Adipocyte (in vitro differentiated cells): ENCODE results near the gene PEDS1.
"Not testable (repeated sequence)": the region's sequence is repeated elsewhere in the genome, so short reads cannot be mapped to it uniquely, and the experiment has no call there.

Source experiments
- DNase-seq: peaks from one replicate; pipeline ENCODE4 v3.0.0-alpha.2; 2015; ENCODE audit warnings: low read depth
- H3K27me3 ChIP-seq: replicated peaks from 2 replicates; pipeline ENCODE4 v1.7.0; 2013; ENCODE audit warnings: mild to moderate bottlenecking, low read length, moderate library complexity; ENCODE audit not compliant: control insufficient read depth, insufficient read depth
- H3K36me3 ChIP-seq: 2 replicates; pipeline ENCODE4 v1.7.0; 2013; ENCODE audit warnings: low read length, mild to moderate bottlenecking, moderate library complexity; ENCODE audit not compliant: control insufficient read depth, insufficient read depth, severe bottlenecking
- H3K4me1 ChIP-seq: 2 replicates; pipeline ENCODE4 v1.7.0; 2013; ENCODE audit warnings: mild to moderate bottlenecking, low read length, moderate library complexity; ENCODE audit not compliant: control insufficient read depth, insufficient read depth
- H3K4me3 ChIP-seq: 2 replicates; pipeline ENCODE4 v1.7.0; 2013; ENCODE audit warnings: mild to moderate bottlenecking, low read length, moderate library complexity
- H3K9ac ChIP-seq: 2 replicates; pipeline ENCODE4 v1.7.0; 2013; ENCODE audit warnings: mild to moderate bottlenecking, low read length, moderate library complexity
- H3K9me3 ChIP-seq: 2 replicates; pipeline ENCODE4 v1.7.0; 2013; ENCODE audit warnings: mild to moderate bottlenecking, low read length, moderate library complexity; ENCODE audit not compliant: control insufficient read depth

The PEDS1 gene

DNA sequence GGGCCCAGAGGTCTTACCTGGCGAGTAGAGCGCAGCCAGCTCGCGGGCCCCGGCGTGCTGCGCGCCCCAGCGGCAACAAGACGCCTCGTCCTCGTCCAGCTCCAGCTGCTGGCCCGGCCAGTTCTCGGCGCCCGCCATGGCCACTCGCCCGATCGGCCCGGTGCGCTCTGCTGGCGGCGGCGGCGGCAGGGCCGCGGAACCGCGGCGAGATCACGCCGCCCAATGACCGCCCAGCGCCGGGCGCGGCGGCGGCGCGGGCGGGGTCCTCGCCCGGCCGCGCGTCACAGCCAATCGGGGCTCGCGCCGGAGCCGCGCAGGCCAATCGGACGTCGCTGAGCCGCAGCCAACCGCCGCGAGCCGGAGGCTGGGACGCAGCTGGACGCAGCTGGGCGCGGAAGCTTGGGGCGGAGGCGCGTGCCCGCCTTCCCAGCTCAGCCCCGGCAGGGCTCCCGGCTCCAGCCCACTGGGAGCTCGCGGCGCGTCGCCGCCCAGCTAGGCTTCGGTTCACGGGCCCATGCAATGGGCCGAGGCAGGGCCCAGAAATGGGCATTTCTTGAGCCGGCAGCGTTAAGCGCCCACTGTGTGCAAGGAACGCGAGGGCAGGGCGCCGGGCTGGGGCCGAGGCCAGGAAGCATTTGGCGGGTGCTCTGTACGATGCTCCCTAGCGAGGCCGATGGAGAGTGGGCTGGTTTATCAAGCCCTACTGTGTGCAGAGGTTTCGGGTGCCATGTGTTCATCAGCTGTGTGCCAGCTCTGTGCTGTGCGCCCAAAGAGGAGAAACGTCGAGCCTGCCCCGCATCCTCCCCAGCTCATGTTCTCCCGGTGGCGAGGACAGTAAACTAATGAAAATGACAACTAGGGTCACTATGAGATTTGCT is at the start of gene PEDS1:
Gene PEDS1, minus strand, starts transcription at position 224 of the 878 bp plus-strand sequence. Its CDS starts 86 bp downstream, at position 138.
- Histone ChIP-seq H3K27me3 (no peaks in the 10 kb centered on the region), H3K4me1 (peaks cover 41% of the 10 kb centered on the region), H3K9me3 (no peaks in the 10 kb centered on the region), H3K9ac (peak within 1 kb of the TSS; percentile 99), H3K36me3 (peaks cover 10% of the 10 kb centered on the region), H3K4me3 (peak within 1 kb of the TSS; percentile 93)
- peak; percentile 97 for DNase-seq

DNA sequence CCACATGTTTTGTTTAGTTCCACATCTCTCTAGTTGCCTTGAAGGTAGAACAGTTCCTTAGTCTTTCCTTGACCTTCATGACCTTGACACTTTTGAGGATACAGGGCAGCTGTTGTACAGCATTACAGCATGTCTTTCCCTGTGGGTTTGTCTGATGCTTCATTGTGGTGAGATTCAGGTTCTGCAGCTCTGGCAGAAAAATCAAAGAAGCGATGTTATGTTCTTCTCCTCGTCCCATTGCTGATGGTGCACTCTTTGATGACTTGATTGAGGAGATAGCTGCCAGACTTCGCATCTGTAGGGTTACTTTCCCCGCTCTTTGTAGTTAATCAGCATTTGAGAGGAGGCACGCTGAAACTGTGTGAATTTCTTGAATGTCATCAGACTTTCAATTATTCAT is 49.2 kb upstream of the PEDS1 start:
- Histone ChIP-seq H3K9me3 (peaks cover 14% of the 10 kb centered on the region), H3K36me3 (no peaks in the 10 kb centered on the region), H3K27me3 (no peaks in the 10 kb centered on the region), H3K9ac (no peak overlapping the region), H3K4me1 (peaks cover 12% of the 10 kb centered on the region), H3K4me3 (no peak overlapping the region)
- DNase-seq: no peak

DNA sequence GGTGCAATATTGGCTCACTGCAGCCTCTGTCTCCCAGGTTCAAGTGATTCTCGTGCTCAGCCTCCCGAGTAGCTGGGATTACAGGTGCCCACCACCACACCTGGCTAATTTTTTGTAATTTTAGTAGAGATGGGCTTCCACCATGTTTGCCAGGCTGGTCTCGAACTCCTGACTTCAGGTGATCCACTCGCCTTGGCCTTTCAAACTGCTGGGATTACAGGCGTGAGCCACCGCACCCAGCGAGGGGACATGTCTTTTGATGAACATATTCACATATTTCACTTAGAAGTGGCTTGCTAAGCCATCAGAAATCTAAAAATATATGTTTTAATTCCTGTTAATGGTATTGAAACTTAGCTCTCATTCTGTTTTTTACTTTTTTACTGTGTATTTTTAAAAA is 48.2 kb upstream of the PEDS1 start:
- H3K9me3 ChIP-seq: peaks cover 14% of the 10 kb centered on the region
- H3K36me3 ChIP-seq, DNase-seq, H3K4me1 ChIP-seq, H3K27me3 ChIP-seq, H3K9ac ChIP-seq, H3K4me3 ChIP-seq: not testable (repeated sequence)

DNA sequence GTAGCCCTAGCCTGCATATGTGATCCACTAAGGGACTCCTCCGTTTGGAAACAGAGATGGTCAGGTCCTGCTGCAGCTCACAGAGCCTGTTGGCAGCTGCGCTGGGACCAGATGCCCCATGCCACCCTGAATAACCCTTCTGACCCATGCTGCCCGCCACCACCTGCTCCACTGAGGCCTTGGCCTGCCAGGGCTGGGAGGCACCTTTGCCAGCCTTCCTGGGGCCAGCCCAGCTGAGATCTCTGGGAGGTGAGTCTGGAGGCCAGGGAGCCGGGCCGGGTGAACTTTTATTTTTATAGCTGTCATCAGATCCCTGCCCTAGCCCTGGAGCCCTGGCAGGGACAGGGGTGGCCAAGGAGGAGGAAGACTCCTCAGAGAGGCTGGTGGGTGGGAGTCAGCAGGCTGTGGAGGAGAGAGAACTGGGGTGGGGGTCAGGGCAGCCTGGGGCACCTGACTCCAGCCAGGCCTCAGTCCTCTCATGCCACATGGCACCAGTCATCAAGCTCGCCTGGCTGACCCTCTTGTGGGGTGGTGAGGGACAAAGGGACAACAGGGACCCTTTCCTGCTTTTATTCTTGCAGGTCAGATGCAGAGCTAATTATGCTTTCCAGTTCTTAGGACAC is 47.1 kb upstream of the PEDS1 start:
- peaks cover 14% of the 10 kb centered on the region for H3K9me3 ChIP-seq
- no peak overlapping the region for H3K4me3 ChIP-seq
- H3K9ac ChIP-seq: peak overlapping the region; percentile 2
- H3K27me3 ChIP-seq: no peaks in the 10 kb centered on the region
- no peaks in the 10 kb centered on the region for H3K36me3 ChIP-seq
- DNase-seq: no peak
- H3K4me1 ChIP-seq: peaks cover 9% of the 10 kb centered on the region

DNA sequence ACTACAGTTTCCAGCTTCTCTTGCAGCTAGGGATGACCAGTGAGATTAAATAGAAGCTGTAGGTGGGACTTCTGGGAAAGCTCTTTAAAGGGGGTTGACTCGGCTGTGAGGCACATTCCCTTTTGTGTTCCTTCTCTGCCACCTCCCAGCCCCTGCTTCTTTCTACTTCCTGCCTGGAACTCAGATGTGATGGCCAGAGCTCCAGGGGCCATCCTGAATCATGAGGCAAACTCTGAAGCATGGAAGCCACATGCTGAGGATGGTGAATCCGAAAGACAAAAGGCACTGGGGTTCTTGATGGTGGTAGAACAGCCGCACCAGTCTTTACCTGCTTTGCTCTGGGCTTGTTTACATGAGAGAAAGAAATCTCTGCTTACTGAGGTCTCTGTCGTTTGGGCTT is 46.2 kb upstream of the PEDS1 start:
- Histone ChIP-seq H3K4me1 (peaks cover 16% of the 10 kb centered on the region), H3K9me3 (peaks cover 14% of the 10 kb centered on the region), H3K9ac (no peak overlapping the region), H3K36me3 (peaks cover 5% of the 10 kb centered on the region), H3K4me3 (no peak overlapping the region), H3K27me3 (no peaks in the 10 kb centered on the region)
- no peak for DNase-seq

DNA sequence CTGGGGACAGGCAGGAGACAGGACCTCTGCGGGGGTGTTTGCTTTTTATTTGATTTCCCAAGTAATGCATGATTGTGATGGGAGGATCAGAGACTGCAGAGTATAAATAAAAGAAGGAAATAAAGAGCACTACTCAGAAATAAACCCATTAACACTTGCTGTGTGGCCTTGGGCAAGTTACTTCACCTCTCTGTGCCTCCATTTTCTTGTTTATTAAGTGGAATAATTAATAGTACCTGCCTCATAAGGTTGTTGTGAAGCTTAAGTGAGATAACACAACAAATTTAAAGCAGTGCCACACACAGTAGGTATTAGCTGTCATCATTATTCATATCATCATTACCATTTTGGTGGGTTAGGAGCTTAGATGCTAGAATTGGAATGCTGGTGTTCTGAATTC is 45.2 kb upstream of the PEDS1 start:
- peaks cover 15% of the 10 kb centered on the region for H3K36me3 ChIP-seq
- H3K9me3 ChIP-seq: peaks cover 12% of the 10 kb centered on the region
- DNase-seq: no peak
- peak overlapping the region; percentile 15 for H3K9ac ChIP-seq
- H3K4me3 ChIP-seq: no peak overlapping the region
- peaks cover 25% of the 10 kb centered on the region for H3K4me1 ChIP-seq
- no peaks in the 10 kb centered on the region for H3K27me3 ChIP-seq

DNA sequence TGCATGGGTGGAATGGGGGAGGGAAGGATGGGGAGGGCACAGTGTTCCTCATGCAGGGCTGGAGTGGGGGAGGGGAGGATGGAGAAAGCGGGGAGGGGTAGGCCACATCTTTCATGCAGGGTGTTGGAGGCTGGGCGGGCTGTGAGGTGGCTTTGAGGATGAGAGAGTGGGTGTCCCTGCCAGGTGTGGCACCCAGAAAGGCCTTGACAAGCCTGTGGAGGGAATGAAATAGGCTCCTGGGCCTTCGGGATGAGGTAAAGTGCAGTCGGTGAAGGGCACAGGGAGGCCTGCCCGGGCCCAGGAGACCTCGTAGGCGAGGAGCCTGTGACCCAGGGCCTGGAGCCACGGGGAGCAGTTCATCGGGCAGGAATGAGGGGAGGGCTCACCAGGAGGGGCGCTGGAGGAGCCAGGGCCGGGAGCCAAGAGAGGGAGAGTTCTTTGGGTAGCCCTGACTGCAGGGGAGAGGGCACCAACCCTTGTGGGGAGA is 44.7 kb upstream of the PEDS1 start:
- DNase-seq: no peak
- peaks cover 7% of the 10 kb centered on the region for H3K9me3 ChIP-seq

DNA sequence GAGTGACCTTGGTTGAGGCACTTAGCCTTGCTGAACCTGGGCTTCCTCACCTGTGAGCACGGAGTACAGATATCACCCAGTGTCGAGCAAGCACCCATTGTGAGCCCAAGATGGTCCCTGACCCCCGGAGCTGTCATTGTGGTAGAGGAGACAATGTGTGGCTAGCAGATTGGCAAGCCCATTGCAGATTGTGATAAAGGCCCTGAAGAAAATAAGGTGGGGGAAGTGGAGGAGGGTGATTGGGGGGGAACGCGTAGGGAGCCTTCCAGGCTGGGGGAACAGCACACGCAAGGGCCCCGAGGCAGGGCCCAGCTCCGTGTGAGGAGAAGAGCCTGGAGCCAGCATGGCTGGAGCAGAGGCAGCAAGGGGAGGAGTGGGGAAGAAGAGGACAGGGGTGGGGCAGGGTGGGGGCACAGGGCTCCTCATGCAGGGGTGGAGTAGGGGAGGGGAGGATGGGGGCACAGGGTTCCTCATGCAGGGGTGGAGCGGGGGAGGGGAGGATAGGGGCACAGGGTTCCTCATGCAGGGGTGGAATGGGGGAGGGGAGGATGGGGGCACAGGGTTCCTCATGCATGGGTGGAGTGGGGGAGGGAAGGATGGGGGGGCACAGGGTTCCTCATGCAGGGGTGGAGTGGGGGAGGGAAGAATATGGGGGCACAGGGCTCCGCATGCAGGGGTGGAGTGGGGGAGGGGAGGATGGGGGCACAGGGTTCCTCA is 44.1 kb upstream of the PEDS1 start:
- DNase-seq: no peak
- Histone ChIP-seq H3K4me1 (peaks cover 25% of the 10 kb centered on the region), H3K36me3 (peaks cover 26% of the 10 kb centered on the region), H3K4me3 (no peak overlapping the region), H3K9ac (peak overlapping the region; percentile 100), H3K9me3 (peaks cover 1% of the 10 kb centered on the region), H3K27me3 (no peaks in the 10 kb centered on the region)

More for the DNA sequence above, 44.7 kb upstream of the PEDS1 start:
- Histone ChIP-seq H3K36me3 (peaks cover 20% of the 10 kb centered on the region), H3K4me3 (no peak overlapping the region), H3K27me3 (no peaks in the 10 kb centered on the region), H3K9ac (peak overlapping the region; percentile 15), H3K4me1 (peaks cover 25% of the 10 kb centered on the region)

DNA sequence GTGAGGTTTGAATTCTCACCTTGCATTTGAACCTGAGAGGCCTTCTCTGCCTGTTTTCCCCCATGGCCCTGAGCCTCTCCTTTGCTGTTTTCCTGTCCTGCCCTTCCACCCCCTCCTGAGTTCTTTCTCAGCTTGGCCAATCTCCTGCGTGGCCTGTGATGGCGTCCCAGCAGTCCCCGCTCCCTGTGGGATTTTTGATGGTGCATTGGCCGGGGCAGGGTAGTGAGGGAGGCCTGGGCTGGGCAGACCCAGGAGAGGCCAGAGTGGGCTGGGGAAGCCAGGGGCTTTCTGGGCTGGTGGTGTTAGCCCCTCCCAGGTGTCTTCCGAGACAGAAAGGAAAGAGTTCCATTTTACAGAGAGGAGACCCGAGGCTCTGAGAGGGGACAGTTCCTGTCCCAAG is 43.4 kb upstream of the PEDS1 start:
- H3K9me3 ChIP-seq: no peaks in the 10 kb centered on the region
- peaks cover 29% of the 10 kb centered on the region for H3K36me3 ChIP-seq
- no peak overlapping the region for H3K4me3 ChIP-seq
- H3K27me3 ChIP-seq: no peaks in the 10 kb centered on the region
- peaks cover 25% of the 10 kb centered on the region for H3K4me1 ChIP-seq
- peak overlapping the region; percentile 100 for H3K9ac ChIP-seq
- no peak for DNase-seq

DNA sequence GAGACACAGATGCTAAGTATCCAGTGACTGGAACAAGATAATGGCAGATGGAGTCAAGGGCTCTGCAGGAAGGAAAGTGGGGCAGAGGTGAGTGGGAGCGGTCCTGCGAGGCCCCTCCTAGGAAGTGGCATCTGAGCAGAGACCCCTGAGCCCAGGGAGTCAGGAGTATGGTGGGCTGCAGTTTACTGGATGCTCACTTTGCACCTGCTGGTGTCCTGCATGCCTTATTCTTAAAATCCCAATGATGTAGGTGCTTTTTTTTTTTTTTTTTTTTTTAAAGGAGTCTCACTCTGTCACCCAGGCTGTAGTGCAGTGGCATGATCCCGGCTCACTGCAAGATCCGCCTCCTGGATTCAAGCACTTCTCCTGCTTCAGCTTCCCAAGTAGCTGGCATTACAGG is 42.7 kb upstream of the PEDS1 start:
- Histone ChIP-seq H3K4me3 (no peak overlapping the region), H3K36me3 (peaks cover 29% of the 10 kb centered on the region), H3K9me3 (no peaks in the 10 kb centered on the region), H3K4me1 (peaks cover 25% of the 10 kb centered on the region), H3K9ac (peak overlapping the region; percentile 100), H3K27me3 (no peaks in the 10 kb centered on the region)
- no peak for DNase-seq

DNA sequence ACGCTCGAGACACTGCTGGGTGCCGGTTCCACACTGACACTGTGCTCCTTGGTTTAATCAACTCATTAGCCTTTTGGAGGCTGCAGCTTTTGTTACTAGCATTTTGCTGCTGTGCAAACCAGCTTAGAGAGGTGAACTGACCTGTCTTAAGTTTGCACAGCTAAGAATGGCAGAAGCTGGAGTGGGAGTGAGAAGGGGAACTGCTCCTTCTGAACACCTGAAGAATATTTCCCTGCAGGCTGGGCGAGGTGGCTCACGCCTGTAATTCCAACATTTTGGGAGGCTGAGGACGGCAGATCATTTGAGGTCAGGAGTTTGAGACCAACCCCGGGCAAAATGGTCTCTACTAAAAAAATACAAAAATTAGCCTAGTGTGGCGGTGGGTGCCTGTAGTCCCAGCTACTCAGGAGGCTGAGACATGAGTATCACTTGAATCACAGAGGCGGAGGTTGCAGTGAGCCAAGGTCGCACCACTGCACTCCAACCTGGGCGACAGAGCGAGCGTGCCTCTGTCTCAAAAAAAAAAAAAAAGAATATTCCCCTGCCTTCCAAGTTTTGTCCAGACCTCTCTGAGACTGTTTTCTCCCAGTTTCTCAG is 42.1 kb upstream of the PEDS1 start:
- H3K27me3 ChIP-seq: no peaks in the 10 kb centered on the region
- DNase-seq: no peak
- peaks cover 29% of the 10 kb centered on the region for H3K36me3 ChIP-seq
- peak overlapping the region; percentile 100 for H3K9ac ChIP-seq
- H3K9me3 ChIP-seq: no peaks in the 10 kb centered on the region
- peaks cover 25% of the 10 kb centered on the region for H3K4me1 ChIP-seq
- no peak overlapping the region for H3K4me3 ChIP-seq
